ENCODE measurements around the gene XDH. TPM values are rescaled to one million over a fixed set of nuclear protein-coding genes. Genes with fewer than 3 reads are reported as not detected.

Gene XDH
- polyA plus RNA-seq, 1 donor, result not detected

Other genes with a start within 250 kb of the XDH start
- gene CAPN14, start 197.2 kb downstream of the XDH start, polyA plus RNA-seq (ENCODE audit: insufficient read length), result 0.09 TPM
- gene EHD3, start 180.6 kb downstream of the XDH start, polyA plus RNA-seq (ENCODE audit: insufficient read length), result 3.6 TPM
- not detected for gene SRD5A2, start 166.2 kb upstream of the XDH start, polyA plus RNA-seq (ENCODE audit: insufficient read length)